Prostate gland (tissue), 2 donors: ENCODE measurements around the gene TBX5. TPM values are rescaled to one million over a fixed set of nuclear protein-coding genes. Genes with fewer than 3 reads are reported as not detected.

Source experiments
- DNase-seq: peaks from one replicate; pipeline ENCODE4 v3.0.0-alpha.2; 2019; ENCODE audit warnings: low spot score
- H3K27ac ChIP-seq, 2 donors: fragments of 200-600 bp; sonication (generic); 2 replicates each; pipeline ENCODE4 v1.5.1; 2017 to 2019
- H3K27me3 ChIP-seq: fragments of 200-600 bp; sonication (generic); replicated peaks from 2 replicates; pipeline ENCODE4 v1.5.1; 2019; ENCODE audit not compliant: insufficient read depth
- H3K36me3 ChIP-seq, 2 donors: fragments of 200-600 bp; sonication (generic); 1 replicate in 1 of 2; 2 replicates in 1 of 2; pipeline versions ENCODE4 v1.5.1 to v1.8.1; 2017 to 2019
- H3K4me1 ChIP-seq: fragments of 200-600 bp; sonication (generic); replicated peaks from 2 replicates; pipeline ENCODE4 v1.5.1; 2019
- H3K4me3 ChIP-seq, 2 donors: fragments of 200-600 bp; sonication (generic); 2 replicates each; pipeline ENCODE4 v1.5.1; 2017 to 2019
- H3K9me3 ChIP-seq: fragments of 200-600 bp; sonication (generic); 2 replicates; pipeline ENCODE4 v1.5.1; 2017
- POLR2A ChIP-seq: fragments of 450-650 bp; IDR thresholded peaks from one replicate; pipeline ENCODE4 v1.6.1; 2016; ENCODE audit warnings: antibody characterized with exemption, mild to moderate bottlenecking
- POLR2AphosphoS5 ChIP-seq: sonication (generic); formaldehyde crosslinking; IDR thresholded peaks from one replicate; pipeline ENCODE4 v1.6.1; 2017; ENCODE audit warnings: antibody characterized with exemption
- WGBS: methylation state at CpG from one replicate; pipeline ENCODE4 v1.1.5; 2018; 5-methylcytosine and 5-hydroxymethylcytosine counted together
- intact Hi-C: fragments of 100-400 bp; cut with DNase I; formaldehyde crosslinking; loops from one replicate; pipeline ENCODE4 v1.14.2; 2022
- total RNA-seq, 2 donors: library from RNA; depleted of rRNA; stranded (reverse); fragments of >200 nt; gene quantifications; one replicate each; pipeline ENCODE4 v1.1.0, GENCODE V29; 2016
- TF ChIP-seq, protein P1 (sequence below), 4 experiments: fragments of 200-600 bp in 2 of 4; fragments of 450-650 bp in 2 of 4; sonication (generic) in 2 of 4; IDR thresholded peaks; 1 replicate in 3 of 4; 2 replicates in 1 of 4; pipeline ENCODE4 v1.5.1; 2016 to 2019; ENCODE audit warnings: antibody characterized with exemption in 4 of 4, mild to moderate bottlenecking in 2 of 4, moderate library complexity in 2 of 4

TBX5 gene
- total RNA-seq, 2 donors from 2014 or later = 0.34 to 4.9 TPM

DNA sequence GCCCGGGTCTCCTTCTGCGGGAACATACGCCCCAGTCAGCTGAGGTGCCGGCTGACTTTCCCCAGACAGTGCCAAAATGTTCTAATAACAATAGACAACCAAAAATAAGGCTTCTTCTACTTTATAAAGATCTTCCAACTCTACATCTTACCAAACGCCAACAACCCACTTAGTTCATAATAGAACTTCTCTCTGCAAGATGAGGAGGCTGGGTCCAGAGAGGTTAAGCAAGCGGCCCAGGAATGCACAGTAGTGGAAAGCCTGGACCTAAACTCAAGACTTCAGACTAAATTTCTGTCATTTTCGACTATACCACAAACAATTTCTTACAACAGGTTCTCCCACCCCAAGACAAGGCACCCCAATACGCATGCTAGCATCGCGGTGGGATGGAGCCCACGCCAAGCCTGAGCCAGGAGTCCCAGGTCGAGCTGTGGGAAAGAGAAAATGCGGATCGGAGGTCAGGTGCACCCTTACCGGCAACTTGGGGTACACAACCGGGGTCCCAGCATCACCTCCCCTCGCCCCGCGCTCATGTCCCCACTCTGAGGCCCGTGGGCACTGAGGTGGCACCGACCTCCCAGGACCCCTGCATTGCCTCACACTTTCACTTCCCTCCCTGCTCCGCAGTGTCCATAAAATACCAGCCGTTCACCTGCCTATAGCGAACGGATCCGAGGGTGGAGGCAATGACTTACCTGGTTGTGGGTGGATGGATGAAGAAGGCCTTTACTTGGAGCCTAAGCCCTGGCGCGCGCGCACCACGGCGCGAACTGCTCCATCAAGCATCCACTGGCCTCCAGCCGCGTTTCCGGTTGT lies 42.1 kb upstream of the TBX5 start:
- no peaks in the 10 kb centered on the region for H3K36me3 ChIP-seq
- no peak overlapping the region for H3K27ac ChIP-seq
- intact Hi-C loops = no loop called here
- peaks cover 62% of the 10 kb centered on the region for H3K27me3 ChIP-seq
- DNase-seq = no peak
- WGBS = 7% methylated on average over 36 of the region's 36 CpGs
- no peaks in the 10 kb centered on the region for H3K4me1 ChIP-seq
- no peak overlapping the region for H3K4me3 ChIP-seq
- TF ChIP-seq, protein P1, sequence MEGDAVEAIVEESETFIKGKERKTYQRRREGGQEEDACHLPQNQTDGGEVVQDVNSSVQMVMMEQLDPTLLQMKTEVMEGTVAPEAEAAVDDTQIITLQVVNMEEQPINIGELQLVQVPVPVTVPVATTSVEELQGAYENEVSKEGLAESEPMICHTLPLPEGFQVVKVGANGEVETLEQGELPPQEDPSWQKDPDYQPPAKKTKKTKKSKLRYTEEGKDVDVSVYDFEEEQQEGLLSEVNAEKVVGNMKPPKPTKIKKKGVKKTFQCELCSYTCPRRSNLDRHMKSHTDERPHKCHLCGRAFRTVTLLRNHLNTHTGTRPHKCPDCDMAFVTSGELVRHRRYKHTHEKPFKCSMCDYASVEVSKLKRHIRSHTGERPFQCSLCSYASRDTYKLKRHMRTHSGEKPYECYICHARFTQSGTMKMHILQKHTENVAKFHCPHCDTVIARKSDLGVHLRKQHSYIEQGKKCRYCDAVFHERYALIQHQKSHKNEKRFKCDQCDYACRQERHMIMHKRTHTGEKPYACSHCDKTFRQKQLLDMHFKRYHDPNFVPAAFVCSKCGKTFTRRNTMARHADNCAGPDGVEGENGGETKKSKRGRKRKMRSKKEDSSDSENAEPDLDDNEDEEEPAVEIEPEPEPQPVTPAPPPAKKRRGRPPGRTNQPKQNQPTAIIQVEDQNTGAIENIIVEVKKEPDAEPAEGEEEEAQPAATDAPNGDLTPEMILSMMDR (IDR thresholded peaks at IDR 0.05) = no peak
- TF ChIP-seq POLR2AphosphoS5 (no peak), POLR2A (no peak)
- H3K9me3 ChIP-seq = no peaks in the 10 kb centered on the region

DNA sequence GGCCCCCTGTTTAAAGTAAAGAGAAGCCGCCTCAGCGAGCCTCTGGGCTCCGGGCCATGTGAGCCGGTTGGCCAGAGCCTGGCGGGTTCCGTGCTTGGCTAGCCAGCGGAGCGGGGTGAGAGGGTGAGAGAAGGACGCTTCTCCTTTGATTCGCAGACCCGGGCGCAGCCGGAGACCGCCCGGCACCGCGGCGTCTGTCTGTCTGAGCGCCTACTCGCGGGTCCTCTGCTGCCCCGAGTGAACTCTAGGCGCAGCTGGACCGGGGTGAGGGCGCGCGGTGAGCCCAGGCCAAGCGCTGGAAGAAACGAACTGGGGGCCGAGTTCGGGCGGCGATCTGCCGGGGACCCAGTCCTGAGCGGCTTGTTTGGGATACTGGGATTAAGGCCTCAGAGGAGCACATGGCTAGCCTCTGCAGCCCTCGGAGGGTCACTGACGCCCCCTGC lies 41.4 kb upstream of the TBX5 start:
- Histone ChIP-seq H3K27ac (no peak overlapping the region), H3K4me1 (no peaks in the 10 kb centered on the region), H3K4me3 (no peak overlapping the region), H3K9me3 (no peaks in the 10 kb centered on the region), H3K27me3 (peaks cover 62% of the 10 kb centered on the region), H3K36me3 (no peaks in the 10 kb centered on the region)
- intact Hi-C loops = no loop called here
- 4% methylated on average over 37 of the region's 37 CpGs for WGBS
- DNase-seq = no peak
- no peak for TF ChIP-seq POLR2A
- TF ChIP-seq POLR2AphosphoS5 = no peak
- TF ChIP-seq, protein P1 (IDR thresholded peaks at IDR 0.05) = no peak

DNA sequence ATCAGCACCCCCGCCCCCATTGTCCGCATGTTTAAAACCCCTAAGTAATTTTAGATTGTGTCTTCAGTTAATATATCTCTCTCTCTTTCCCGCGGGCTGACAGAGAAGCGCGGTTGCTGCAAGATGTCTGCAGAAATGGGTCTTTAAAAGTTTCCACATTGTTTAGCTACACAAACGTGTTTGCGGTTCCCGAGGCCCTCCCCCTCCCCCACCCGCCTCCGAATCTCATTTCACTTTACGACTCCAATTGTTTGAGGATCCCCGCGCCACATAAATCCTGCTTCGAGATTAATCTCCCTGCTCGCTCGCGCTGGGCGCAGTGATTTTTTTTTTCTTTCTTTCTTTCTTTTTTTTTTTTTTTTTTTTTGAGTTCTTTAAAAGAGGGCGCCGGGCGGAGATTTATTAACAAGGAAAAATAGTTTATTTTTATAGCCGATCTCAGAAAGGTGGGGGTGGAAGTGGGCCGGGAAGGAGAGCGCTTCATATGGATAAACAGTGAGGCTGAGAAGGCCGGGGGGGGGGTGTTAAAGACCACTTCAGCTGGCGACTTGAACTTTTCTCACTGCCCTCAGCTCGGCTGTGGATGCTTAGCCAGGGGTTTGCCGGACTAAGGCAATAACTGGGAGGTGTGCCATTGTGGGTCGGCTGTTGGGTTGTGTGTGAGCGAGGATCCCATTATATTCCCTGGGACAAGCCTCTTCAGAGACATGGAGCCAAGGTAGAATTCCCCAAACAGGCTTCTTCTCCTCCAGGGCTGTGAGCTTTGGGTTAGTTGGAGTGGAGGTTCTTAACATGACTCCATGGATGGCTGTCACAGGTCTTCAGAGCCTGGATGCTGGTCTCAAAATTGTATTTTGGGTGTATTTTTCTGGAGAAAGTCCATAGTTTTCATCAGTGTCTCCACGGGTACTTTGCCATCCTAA lies 39.7 kb upstream of the TBX5 start:
- WGBS = 4% methylated on average over 32 of the region's 32 CpGs
- intact Hi-C loops = no loop called here
- H3K36me3 ChIP-seq = no peaks in the 10 kb centered on the region
- peaks cover 69% of the 10 kb centered on the region for H3K27me3 ChIP-seq
- DNase-seq = no peak
- H3K27ac ChIP-seq = no peak overlapping the region
- TF ChIP-seq, protein P1 (IDR thresholded peaks at IDR 0.05) = no peak
- TF ChIP-seq POLR2A (no peak), POLR2AphosphoS5 (no peak)
- no peaks in the 10 kb centered on the region for H3K4me1 ChIP-seq
- no peaks in the 10 kb centered on the region for H3K9me3 ChIP-seq
- no peak overlapping the region for H3K4me3 ChIP-seq

DNA sequence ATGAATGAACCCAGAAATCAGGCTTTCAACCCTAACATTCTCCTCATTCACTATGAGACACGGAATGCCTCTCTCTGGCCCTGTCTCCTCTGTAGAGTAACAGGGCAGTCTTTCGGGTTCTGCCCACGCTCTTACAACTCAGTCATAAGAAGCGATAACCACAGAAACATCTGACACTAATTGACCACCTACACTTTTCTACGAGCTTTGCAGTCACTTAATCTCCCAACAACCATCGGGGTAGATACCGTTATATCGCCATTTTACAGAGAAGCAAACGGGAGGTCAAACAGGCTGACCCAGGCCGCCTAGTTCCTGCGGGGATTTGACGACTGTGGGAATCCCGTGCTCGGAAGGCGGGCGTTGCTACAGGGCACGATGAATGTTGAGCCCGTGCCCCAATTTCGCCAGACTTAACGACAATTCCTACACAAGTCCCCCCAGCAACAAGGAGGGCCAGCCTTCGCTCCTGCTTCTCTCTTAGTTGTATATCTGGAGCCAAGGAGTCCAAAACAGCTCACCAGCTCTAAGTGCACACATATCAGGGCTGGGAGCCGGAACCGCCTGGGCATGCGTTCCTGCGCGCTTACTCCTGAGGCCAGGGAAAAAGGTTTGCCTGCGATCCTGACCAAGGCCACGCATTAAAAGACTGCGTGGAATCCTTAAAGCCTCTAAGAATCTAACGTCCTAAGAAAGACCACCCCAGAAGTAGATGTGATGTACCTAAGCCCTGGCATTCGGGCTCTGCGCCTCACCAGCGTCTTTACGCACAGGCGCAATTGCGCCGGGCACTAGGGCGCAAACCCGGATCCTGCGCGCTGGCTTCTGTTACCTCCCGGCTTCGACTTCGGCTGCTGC lies 38.7 kb upstream of the TBX5 start:
- no peaks in the 10 kb centered on the region for H3K9me3 ChIP-seq
- H3K27ac ChIP-seq = no peak overlapping the region
- 7% methylated on average over 44 of the region's 44 CpGs for WGBS
- no peaks in the 10 kb centered on the region for H3K4me1 ChIP-seq
- TF ChIP-seq POLR2AphosphoS5 (no peak), POLR2A (no peak)
- TF ChIP-seq, protein P1 (IDR thresholded peaks at IDR 0.05) = no peak
- H3K27me3 ChIP-seq = peaks cover 76% of the 10 kb centered on the region
- no peaks in the 10 kb centered on the region for H3K36me3 ChIP-seq
- H3K4me3 ChIP-seq = no peak overlapping the region
- intact Hi-C loops = no loop called here
- no peak for DNase-seq
